Measurements from ENCODE around the gene MYD88. TPM values are rescaled to one million over a fixed set of nuclear protein-coding genes. Genes with fewer than 3 reads are reported as not detected.

MYD88 gene
- total and polyA plus RNA-seq, 9 of the 15 experiments (the other 6 are each of a cell fraction or from before 2014, with no cell fraction given): 3.2 to 47.3 (median 27.6) TPM

DNA sequence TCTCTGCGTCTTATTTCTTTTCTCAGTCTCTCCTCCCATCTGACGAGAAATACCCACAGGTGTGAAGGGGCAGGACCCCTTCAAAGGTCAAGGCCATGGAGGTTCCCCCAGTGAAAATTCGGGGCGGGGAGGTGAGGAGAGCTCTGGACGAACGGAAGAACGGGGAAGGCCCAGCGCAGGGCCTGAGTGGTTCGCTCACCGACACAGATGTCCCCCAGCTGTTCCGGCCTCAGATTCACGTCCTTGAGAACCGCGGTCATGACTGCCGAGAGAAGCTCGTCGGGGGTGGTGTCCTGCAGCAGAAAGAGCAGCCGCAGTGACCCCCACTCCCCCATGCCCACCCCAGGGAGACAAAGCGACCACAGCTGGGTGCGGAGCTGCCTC, 2.1 kb upstream of the MYD88 start:
- peak overlapping the region; percentile 88 for H2AFZ ChIP-seq (ENCODE audit: low read depth, low read length)
- FAIRE-seq (peak; percentile 26), ATAC-seq (peak; percentile 5), DNase-seq (ENCODE audit: extremely low read depth in 1 of 4, low spot score in 3 of 4) (peak; percentile 46 to 57 (median 55))
- BruUV-seq (replicated peaks): no TSS peak
- H3K4me3 ChIP-seq: peak overlapping the region; percentile 90
- POLR2A ChIA-PET: interaction anchor here (0.7 to 5.0 kb wide), 10 partner anchors 10 to 223 kb away, joined by 3 to 55 read pairs (median 4); partner anchors contain the start of gene OXSR1
- peaks cover 18 to 33% of the 10 kb centered on the region in 2 experiments; a peak in 4 of 5 replicates for H3K4me1 ChIP-seq (replicated peaks in 1 of 2; ENCODE audit: control insufficient read depth in 2 of 2, insufficient read depth in 2 of 2, low read length in 2 of 2)
- H3K79me2 ChIP-seq (ENCODE audit: control insufficient read depth, insufficient read depth, low read length): peaks cover 43% of the 10 kb centered on the region
- CTCF ChIA-PET (ENCODE audit: low intra/inter-chr PET ratio): no interaction called here
- H3K4me2 ChIP-seq (ENCODE audit: insufficient read depth, low read length): peak overlapping the region; percentile 88
- H3K9ac ChIP-seq (ENCODE audit: insufficient read depth in 1 of 2, low read depth in 2 of 2, low read length in 2 of 2): peak overlapping the region; percentile 77 to 97
- H3K9me1 ChIP-seq (ENCODE audit: control insufficient read depth, insufficient read depth, low read length): no peaks in the 10 kb centered on the region
- H3K9me3 ChIP-seq (replicated peaks; ENCODE audit: control insufficient read depth, insufficient read depth, low read depth, low read length): no peaks in the 10 kb centered on the region
- peaks cover 59% of the 10 kb centered on the region for H3K36me3 ChIP-seq (ENCODE audit: control insufficient read depth, insufficient read depth, low read length)
- under 1% methylated on average over 20 of the region's 20 CpGs for WGBS (ENCODE audit: insufficient coverage, low coverage, missing lambda C conversion rate)
- peaks cover 4% of the 10 kb centered on the region; the same call in 1 of the 2 replicates for H4K20me1 ChIP-seq (replicated peaks; ENCODE audit: control insufficient read depth, insufficient read depth, low read length)
- H3K27ac ChIP-seq (ENCODE audit: extremely low read depth, low read depth, low read length): peak overlapping the region; percentile 66
- intact Hi-C loops (cut with micrococcal nuclease) (loop anchor here (5.0 to 10.0 kb wide), 5 partner anchors 88 to 518 kb away; partner anchors contain the start of gene XYLB), in situ Hi-C loops (cut with MboI) (loop anchor here (10.0 kb wide), 2 partner anchors 208 to 338 kb away; partner anchors contain the start of gene XYLB)
- H3K27me3 ChIP-seq (ENCODE audit: control insufficient read depth in 2 of 2, insufficient read depth in 2 of 2, low read length in 2 of 2): no peaks in the 10 kb centered on the region; a peak in 1 of 5 replicates
- TF ChIP-seq GABPB2 (CRISPR knock-in tag; conservative IDR thresholded peaks at IDR 0.05) (no peak), NR3C1 (CRISPR knock-in tag; IDR thresholded peaks at IDR 0.05) (0 out of 2 replicates have a peak, but pooled peaks have one; percentile 30), SMARCE1 (IDR thresholded peaks at IDR 0.05) (0 out of 2 replicates have a peak, but pooled peaks have one; percentile 13), MAFF (IDR thresholded peaks at IDR 0.05; ENCODE audit: low read length) (no peak), RBBP5 (IDR thresholded peaks at IDR 0.05; ENCODE audit: borderline replicate concordance, insufficient read depth, low read length, poor library complexity, severe bottlenecking) (peak; percentile 64), ZNF12 (CRISPR knock-in tag; IDR thresholded peaks at IDR 0.05) (peak; percentile 69; the same call in 1 of the 2 replicates), LARP7 (IDR thresholded peaks at IDR 0.05) (no peak), ZBTB8A (IDR thresholded peaks at IDR 0.05; ENCODE audit: partially characterized antibody) (no peak), OTX1 (CRISPR knock-in tag; IDR thresholded peaks at IDR 0.05) (0 out of 2 replicates have a peak, but pooled peaks have one; percentile 9), SAFB (IDR thresholded peaks at IDR 0.05; ENCODE audit: borderline replicate concordance, low read depth, low read length) (no peak), SP2 (IDR thresholded peaks at IDR 0.05; ENCODE audit: extremely low read depth, low read depth, low read length, poor library complexity, severe bottlenecking) (no peak), TAF1 (IDR thresholded peaks at IDR 0.05; ENCODE audit: control insufficient read depth, extremely low read depth, insufficient read depth, low read length, severe bottlenecking) (no peak), FOXP1 (CRISPR knock-in tag; IDR thresholded peaks at IDR 0.05) (no peak), ZNF311 (CRISPR knock-in tag; IDR thresholded peaks at IDR 0.05) (0 out of 2 replicates have a peak, but pooled peaks have one; percentile 18)
- TF ChIP-seq, protein P1, sequence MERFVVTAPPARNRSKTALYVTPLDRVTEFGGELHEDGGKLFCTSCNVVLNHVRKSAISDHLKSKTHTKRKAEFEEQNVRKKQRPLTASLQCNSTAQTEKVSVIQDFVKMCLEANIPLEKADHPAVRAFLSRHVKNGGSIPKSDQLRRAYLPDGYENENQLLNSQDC (CRISPR knock-in tag; IDR thresholded peaks at IDR 0.05): no peak
- TF ChIP-seq, protein P2, sequence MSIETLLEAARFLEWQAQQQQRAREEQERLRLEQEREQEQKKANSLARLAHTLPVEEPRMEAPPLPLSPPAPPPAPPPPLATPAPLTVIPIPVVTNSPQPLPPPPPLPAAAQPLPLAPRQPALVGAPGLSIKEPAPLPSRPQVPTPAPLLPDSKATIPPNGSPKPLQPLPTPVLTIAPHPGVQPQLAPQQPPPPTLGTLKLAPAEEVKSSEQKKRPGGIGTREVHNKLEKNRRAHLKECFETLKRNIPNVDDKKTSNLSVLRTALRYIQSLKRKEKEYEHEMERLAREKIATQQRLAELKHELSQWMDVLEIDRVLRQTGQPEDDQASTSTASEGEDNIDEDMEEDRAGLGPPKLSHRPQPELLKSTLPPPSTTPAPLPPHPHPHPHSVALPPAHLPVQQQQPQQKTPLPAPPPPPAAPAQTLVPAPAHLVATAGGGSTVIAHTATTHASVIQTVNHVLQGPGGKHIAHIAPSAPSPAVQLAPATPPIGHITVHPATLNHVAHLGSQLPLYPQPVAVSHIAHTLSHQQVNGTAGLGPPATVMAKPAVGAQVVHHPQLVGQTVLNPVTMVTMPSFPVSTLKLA (conservative IDR thresholded peaks at IDR 0.05): 0 out of 4 replicates have a peak, but pooled peaks of 1 of the 2 experiments have one; percentile 2
- TF ChIP-seq, protein P3, sequence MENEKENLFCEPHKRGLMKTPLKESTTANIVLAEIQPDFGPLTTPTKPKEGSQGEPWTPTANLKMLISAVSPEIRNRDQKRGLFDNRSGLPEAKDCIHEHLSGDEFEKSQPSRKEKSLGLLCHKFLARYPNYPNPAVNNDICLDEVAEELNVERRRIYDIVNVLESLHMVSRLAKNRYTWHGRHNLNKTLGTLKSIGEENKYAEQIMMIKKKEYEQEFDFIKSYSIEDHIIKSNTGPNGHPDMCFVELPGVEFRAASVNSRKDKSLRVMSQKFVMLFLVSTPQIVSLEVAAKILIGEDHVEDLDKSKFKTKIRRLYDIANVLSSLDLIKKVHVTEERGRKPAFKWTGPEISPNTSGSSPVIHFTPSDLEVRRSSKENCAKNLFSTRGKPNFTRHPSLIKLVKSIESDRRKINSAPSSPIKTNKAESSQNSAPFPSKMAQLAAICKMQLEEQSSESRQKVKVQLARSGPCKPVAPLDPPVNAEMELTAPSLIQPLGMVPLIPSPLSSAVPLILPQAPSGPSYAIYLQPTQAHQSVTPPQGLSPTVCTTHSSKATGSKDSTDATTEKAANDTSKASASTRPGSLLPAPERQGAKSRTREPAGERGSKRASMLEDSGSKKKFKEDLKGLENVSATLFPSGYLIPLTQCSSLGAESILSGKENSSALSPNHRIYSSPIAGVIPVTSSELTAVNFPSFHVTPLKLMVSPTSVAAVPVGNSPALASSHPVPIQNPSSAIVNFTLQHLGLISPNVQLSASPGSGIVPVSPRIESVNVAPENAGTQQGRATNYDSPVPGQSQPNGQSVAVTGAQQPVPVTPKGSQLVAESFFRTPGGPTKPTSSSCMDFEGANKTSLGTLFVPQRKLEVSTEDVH (IDR thresholded peaks at IDR 0.05; ENCODE audit: low read depth, partially characterized antibody): no peak
- TF ChIP-seq, protein P4, sequence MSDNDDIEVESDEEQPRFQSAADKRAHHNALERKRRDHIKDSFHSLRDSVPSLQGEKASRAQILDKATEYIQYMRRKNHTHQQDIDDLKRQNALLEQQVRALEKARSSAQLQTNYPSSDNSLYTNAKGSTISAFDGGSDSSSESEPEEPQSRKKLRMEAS (CRISPR knock-in tag; IDR thresholded peaks at IDR 0.05): no peak; the same call in 1 of the 2 replicates
